Small intestine (tissue), 7 donors: Measurements from ENCODE around the gene DKC1. TPM values are rescaled to one million over a fixed set of nuclear protein-coding genes. Genes with fewer than 3 reads are reported as not detected.

ENCODE experiments used
- DNase-seq, 2 donors: peaks; one replicate each; pipeline versions ENCODE4 v3.0.0 to v3.0.0-alpha.2; 2013
- FAIRE-seq: peaks from 2 replicates; lab custom pipeline; 2012; peaks lifted over from hg19 to GRCh38; lab: Jason Lieb, UNC
- H3K27ac ChIP-seq, 3 donors: one replicate each; pipeline ENCODE4 v1.5.1; 2013; ENCODE audit warnings: low read length in 2 of 3, mild to moderate bottlenecking in 2 of 3, control low read depth in 1 of 3, inconsistent platforms in 1 of 3, low read depth in 1 of 3, moderate library complexity in 1 of 3
- H3K27me3 ChIP-seq, 3 donors: one replicate each; pipeline ENCODE4 v1.6.1; 2013; ENCODE audit warnings: low read length in 3 of 3, inconsistent platforms in 1 of 3; ENCODE audit not compliant: control insufficient read depth in 3 of 3, insufficient read depth in 3 of 3
- H3K36me3 ChIP-seq, 3 donors: one replicate each; pipeline ENCODE4 v1.6.1; 2013; ENCODE audit warnings: low read length in 3 of 3, inconsistent platforms in 1 of 3, low read depth in 1 of 3, mild to moderate bottlenecking in 1 of 3, moderate library complexity in 1 of 3; ENCODE audit not compliant: control insufficient read depth in 3 of 3, insufficient read depth in 2 of 3
- H3K4me1 ChIP-seq, 3 donors: one replicate each; pipeline ENCODE4 v1.6.1; 2013; ENCODE audit warnings: low read length in 2 of 3, inconsistent platforms in 1 of 3, low read depth in 1 of 3, mild to moderate bottlenecking in 1 of 3, moderate library complexity in 1 of 3; ENCODE audit not compliant: control insufficient read depth in 3 of 3, insufficient read depth in 2 of 3
- H3K4me3 ChIP-seq, 3 donors: one replicate each; pipeline ENCODE4 v1.5.1; 2013; ENCODE audit warnings: low read length in 3 of 3, control low read depth in 1 of 3, inconsistent platforms in 1 of 3, low read depth in 1 of 3, mild to moderate bottlenecking in 1 of 3, moderate library complexity in 1 of 3
- H3K9me3 ChIP-seq, 2 donors: one replicate each; pipeline ENCODE4 v1.6.1; 2013; ENCODE audit warnings: low read depth in 1 of 2, low read length in 1 of 2; ENCODE audit not compliant: control insufficient read depth in 2 of 2, insufficient read depth in 1 of 2
- WGBS, 3 donors: extraction: QIAGEN DNeasy Blood & Tissue Kit; methylation state at CpG; one replicate each; pipeline ENCODE4 v1.1.7; 2013; 5-methylcytosine and 5-hydroxymethylcytosine counted together
- polyA plus RNA-seq, 4 donors: library from polyadenylated mRNA; stranded (reverse) in 3 of 4; unstranded in 1 of 4; fragments of 200-250 nt in 3 of 4; fragments of 120-200 nt in 1 of 4; gene quantifications; one replicate each; pipeline versions ENCODE4 v1.2.1 to v1.2.3, GENCODE V29; 2013
- donor health status: healthy with polysubstance abuse.
- donor health status: control.
- donor health status: control.
- donor health status: Bipolar disorder and iron deficiency.
- donor health status: healthy.

Gene DKC1
- polyA plus RNA-seq, 4 donors, result 12.5 to 56.0 (median 32.5) TPM

- Histone ChIP-seq H3K4me3 (no peak overlapping the region), H3K27ac (no peak overlapping the region), H3K36me3 (peaks cover 0 to 3% (median 2%) of the 10 kb centered on the region in 3 donors), H3K9me3 (no peaks in the 10 kb centered on the region), H3K27me3 (no peaks in the 10 kb centered on the region), H3K4me1 (no peaks in the 10 kb centered on the region)
- FAIRE-seq (no peak), DNase-seq (peak in 1 of 2 donors; percentile 18)
- 52 to 72% (median 67%) methylated on average over 4 of the region's 4 CpGs for WGBS, 3 donors
These were observed 28.8 kb downstream of the DKC1 start for GRCh38 chrX:154791467-154791866.

- WGBS, 3 donors, result 67 to 83% (median 71%) methylated on average over 8 of the region's 8 CpGs
- DNase-seq (peak in 1 of 2 donors; percentile 15), FAIRE-seq (no peak)
- no peak overlapping the region for H3K27ac ChIP-seq
- H3K27me3 ChIP-seq, result no peaks in the 10 kb centered on the region
- no peaks in the 10 kb centered on the region for H3K4me1 ChIP-seq
- H3K9me3 ChIP-seq, result no peaks in the 10 kb centered on the region
- H3K36me3 ChIP-seq, result peaks cover 0 to 3% (median 2%) of the 10 kb centered on the region in 3 donors
- H3K4me3 ChIP-seq, result no peak overlapping the region
These were observed 29.3 kb downstream of the DKC1 start for GRCh38 chrX:154791939-154792338.

GRCh38 chrX:154793084-154793795 is 30.6 kb downstream of the DKC1 start:
- FAIRE-seq, result no peak
- H3K4me3 ChIP-seq, result no peak overlapping the region
- H3K27ac ChIP-seq, result no peak overlapping the region
- H3K27me3 ChIP-seq, result no peaks in the 10 kb centered on the region
- no peaks in the 10 kb centered on the region for H3K9me3 ChIP-seq
- no peak for DNase-seq
- H3K36me3 ChIP-seq, result peaks cover 0 to 3% (median 2%) of the 10 kb centered on the region in 3 donors
- H3K4me1 ChIP-seq, result no peaks in the 10 kb centered on the region
- 73 to 77% (median 73%) methylated on average over 7 of the region's 7 CpGs for WGBS, 3 donors

- 75 to 93% (median 89%) methylated on average over 2 of the region's 2 CpGs for WGBS, 3 donors
- Histone ChIP-seq H3K36me3 (peaks cover 0 to 2% (median 0%) of the 10 kb centered on the region in 3 donors), H3K27me3 (no peaks in the 10 kb centered on the region), H3K4me1 (peaks cover 0 to 11% (median 0%) of the 10 kb centered on the region in 3 donors), H3K9me3 (no peaks in the 10 kb centered on the region), H3K4me3 (no peak overlapping the region), H3K27ac (peak overlapping the region in 1 of 3 donors; percentile 25)
- no peak for FAIRE-seq
- no peak for DNase-seq
These were observed 32.4 kb downstream of the DKC1 start for GRCh38 chrX:154795016-154795415.

GRCh38 chrX:154797006-154797405 is 34.3 kb downstream of the DKC1 start:
- Histone ChIP-seq H3K27ac (no peak overlapping the region), H3K4me1 (peaks cover 0 to 26% (median 0%) of the 10 kb centered on the region in 3 donors), H3K36me3 (no peaks in the 10 kb centered on the region), H3K4me3 (no peak overlapping the region), H3K9me3 (no peaks in the 10 kb centered on the region), H3K27me3 (no peaks in the 10 kb centered on the region)
- no peak for DNase-seq
- 62 to 73% (median 68%) methylated on average over 6 of the region's 6 CpGs for WGBS, 3 donors
- FAIRE-seq, result no peak

- Histone ChIP-seq H3K4me1 (peaks cover 0 to 34% (median 0%) of the 10 kb centered on the region in 3 donors), H3K36me3 (no peaks in the 10 kb centered on the region), H3K27ac (peak overlapping the region; percentile 47 to 90 (median 87)), H3K27me3 (no peaks in the 10 kb centered on the region), H3K9me3 (no peaks in the 10 kb centered on the region), H3K4me3 (no peak overlapping the region)
- no peak for FAIRE-seq
- WGBS, 3 donors, result 17 to 33% (median 20%) methylated on average over 9 of the region's 9 CpGs
- DNase-seq, result peak; percentile 71
These were observed 37.1 kb downstream of the DKC1 start for GRCh38 chrX:154799556-154800348.

GRCh38 chrX:154800478-154801210 is 38.0 kb downstream of the DKC1 start:
- FAIRE-seq (no peak), DNase-seq (peak; percentile 57 to 80)
- Histone ChIP-seq H3K4me1 (peaks cover 0 to 36% (median 0%) of the 10 kb centered on the region in 3 donors), H3K9me3 (no peaks in the 10 kb centered on the region), H3K4me3 (no peak overlapping the region), H3K36me3 (no peaks in the 10 kb centered on the region), H3K27ac (peak overlapping the region in 2 of 3 donors; percentile 87 to 90), H3K27me3 (no peaks in the 10 kb centered on the region)
- 23 to 57% (median 49%) methylated on average over 8 of the region's 8 CpGs for WGBS, 3 donors

- no peak for FAIRE-seq
- peak in 1 of 2 donors; percentile 12 for DNase-seq
These were observed 40.3 kb downstream of the DKC1 start for GRCh38 chrX:154802947-154803346.

More at GRCh38 chrX:154802947-154803346, 40.3 kb downstream of the DKC1 start:
- peak overlapping the region in 1 of 3 donors; percentile 12 for H3K4me3 ChIP-seq
- H3K4me1 ChIP-seq, result peaks cover 0 to 42% (median 0%) of the 10 kb centered on the region in 3 donors
- H3K27me3 ChIP-seq, result no peaks in the 10 kb centered on the region
- H3K36me3 ChIP-seq, result no peaks in the 10 kb centered on the region
- no peaks in the 10 kb centered on the region for H3K9me3 ChIP-seq
- WGBS, 3 donors, result 37 to 70% (median 56%) methylated on average over 2 of the region's 2 CpGs
- H3K27ac ChIP-seq, result peak overlapping the region; percentile 32 to 92 (median 49)
